Measurements from ENCODE around the gene ZNF154. TPM values are rescaled to one million over a fixed set of nuclear protein-coding genes. Genes with fewer than 3 reads are reported as not detected.
A peak's percentile ranks its signal among the peaks of the same experiment; 100 is the strongest.
"Not testable (repeated sequence)": the region's sequence is repeated elsewhere in the genome, so short reads cannot be mapped to it uniquely, and the experiment has no call there.

ZNF154 gene
- total RNA-seq (2014; rRNA removed; shearing (Covaris generic)) = not detected in 2 replicates

GRCh38 chr19:57708641-57709361 is at the start of gene ZNF154:
Gene ZNF154, minus strand, starts transcription at chr19:57709204. Its CDS starts 233 bp downstream, at chr19:57708971.
- DNase-seq (ENCODE audit: low read depth) = no peak

DNA sequence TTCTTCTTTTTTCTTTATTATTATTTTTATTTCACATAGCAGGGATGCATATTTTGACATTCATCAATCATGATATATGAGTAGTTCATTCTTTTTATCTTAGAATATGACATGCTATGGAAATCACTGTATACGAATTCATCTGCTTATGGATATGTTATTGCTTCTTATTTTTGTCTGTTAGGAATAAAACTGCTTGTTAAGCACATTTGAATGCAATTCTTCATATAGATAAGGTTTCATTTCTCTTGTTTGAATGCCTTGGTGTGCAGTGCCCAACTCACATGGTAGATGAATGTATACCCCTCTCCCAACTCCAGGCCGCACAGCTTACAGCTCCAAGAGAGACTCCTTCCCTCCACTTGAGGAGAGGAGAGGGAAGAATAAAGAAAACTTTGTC is 48.9 kb upstream of the ZNF154 start:
- DNase-seq (ENCODE audit: low read depth) = no peak

- DNase-seq (ENCODE audit: low read depth) = no peak
Measured at GRCh38 chr19:57755031-57755430, 46.0 kb upstream of the ZNF154 start.

DNA sequence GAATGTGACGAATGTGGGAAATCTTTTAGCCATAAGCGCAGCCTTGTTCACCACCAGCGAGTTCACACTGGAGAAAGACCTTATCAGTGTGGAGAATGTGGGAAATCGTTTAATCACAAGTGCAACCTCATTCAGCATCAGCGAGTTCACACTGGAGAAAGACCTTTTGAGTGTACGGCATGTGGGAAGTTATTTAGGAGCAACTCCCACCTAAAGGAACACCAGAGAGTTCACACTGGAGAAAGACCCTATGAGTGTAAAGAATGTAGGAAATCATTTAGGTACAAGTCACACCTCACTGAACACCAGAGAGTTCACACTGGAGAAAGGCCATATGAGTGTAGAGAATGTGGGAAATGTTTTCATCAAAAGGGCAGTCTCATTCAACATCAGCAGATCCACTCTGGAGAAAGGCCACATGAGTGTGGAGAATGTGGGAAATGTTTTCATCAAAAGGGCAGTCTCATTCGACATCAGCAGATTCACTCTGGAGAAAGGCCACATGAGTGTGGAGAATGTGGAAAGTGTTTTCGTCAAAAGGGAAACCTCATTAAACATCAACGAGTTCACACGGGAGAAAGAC is 45.2 kb upstream of the ZNF154 start:
- DNase-seq (ENCODE audit: low read depth) = no peak

- DNase-seq (ENCODE audit: low read depth) = no peak
Measured at GRCh38 chr19:57748029-57748428, 39.0 kb upstream of the ZNF154 start.

- no peak for DNase-seq (ENCODE audit: low read depth)
Measured at GRCh38 chr19:57747472-57747807, 38.4 kb upstream of the ZNF154 start.

GRCh38 chr19:57746580-57747471 is 37.8 kb upstream of the ZNF154 start, which contains the start of gene ZNF776:
Gene ZNF776, plus strand, starts transcription at chr19:57746815. Its CDS starts 244 bp downstream, at chr19:57747059.
- DNase-seq (ENCODE audit: low read depth) = peak; percentile 94

GRCh38 chr19:57738770-57739169 is 29.8 kb upstream of the ZNF154 start:
- not testable (repeated sequence) for DNase-seq (ENCODE audit: low read depth)

DNA sequence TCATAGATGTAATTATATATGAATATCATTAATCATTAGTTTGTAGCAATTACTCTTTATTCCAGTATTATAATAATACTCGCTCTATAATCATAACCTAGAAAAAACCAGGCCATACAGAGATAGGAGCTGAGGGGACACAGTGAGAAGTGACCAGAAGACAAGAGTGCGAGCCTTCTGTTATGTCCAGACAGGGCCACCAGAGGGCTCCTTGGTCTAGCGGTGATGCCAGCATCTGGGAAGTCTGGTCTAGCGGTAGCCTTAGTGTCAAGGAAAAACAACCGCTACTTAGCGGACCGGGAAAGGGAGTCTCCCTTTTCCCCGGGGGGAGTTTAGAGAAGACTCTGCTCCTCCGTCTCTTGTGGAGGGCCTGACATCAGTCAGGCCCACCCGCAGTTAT is 29.3 kb upstream of the ZNF154 start:
- DNase-seq (ENCODE audit: low read depth) = peak; percentile 35

DNA sequence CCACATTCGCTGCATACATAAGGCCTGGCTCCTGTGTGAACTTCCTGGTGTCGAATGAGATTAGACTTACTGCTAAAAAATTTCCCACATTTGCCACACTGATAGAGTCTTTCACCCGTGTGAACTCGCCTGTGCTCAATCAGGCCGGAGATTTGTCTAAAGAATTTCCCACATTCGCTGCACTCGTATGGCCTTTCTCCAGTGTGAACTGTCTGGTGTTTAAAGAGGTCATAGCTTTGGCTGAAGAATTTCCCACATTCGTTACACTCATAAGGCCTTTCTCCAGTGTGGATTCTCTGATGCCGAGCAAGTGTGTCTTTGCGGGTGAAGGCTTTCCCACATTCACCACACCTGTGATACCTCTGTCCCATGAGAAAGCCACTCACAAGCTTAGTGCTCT is 11.9 kb upstream of the ZNF154 start:
- peak; percentile 10 for DNase-seq (ENCODE audit: low read depth)

DNA sequence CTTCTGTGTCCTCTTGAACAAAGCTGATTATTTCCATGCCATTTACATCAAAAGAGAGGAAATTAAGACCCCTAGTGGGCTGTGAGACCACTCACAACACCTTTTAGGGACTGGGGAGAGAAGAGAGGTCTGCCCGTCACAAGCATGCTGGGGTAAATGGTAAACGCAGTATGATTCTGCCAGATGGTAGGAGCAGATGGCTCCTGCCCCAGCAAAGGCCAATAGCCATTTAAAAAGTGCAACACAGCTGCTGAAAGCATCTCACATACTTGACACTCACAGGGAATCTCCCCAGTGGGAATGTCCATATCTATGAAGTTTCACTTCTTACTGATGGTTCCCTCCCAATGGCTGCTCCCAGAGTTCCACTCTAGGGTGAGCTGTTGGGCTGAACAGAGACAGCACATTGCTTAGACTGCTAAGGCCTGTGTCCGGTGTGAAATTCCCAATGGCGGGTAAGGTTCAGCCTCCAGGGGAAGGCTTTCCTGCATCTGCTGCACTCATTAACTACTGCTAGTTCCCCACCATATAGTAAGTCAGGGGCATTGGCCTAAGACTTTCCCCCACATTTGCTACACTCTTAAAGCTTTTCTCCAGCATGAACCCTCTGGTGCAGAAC is 11.0 kb upstream of the ZNF154 start:
- no peak for DNase-seq (ENCODE audit: low read depth)

DNA sequence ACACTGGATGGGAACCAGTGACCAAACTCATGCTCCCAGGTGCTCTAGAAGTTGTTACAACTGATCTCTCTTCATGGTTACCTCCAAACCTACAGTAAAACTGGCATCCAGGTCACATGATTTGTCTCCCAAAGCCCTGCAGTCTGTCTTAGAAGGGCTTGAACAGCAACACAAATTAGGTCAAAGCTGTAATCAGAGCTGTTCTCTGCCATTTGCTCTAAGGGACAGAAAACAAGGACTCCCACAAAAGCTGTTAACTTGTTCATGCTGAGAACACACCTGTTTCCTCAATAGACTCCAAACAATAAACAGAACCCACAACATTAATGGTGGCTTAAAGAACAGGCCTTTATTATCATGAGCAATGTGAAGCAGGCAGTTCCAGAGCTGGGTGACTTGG is 10.4 kb upstream of the ZNF154 start:
- no peak for DNase-seq (ENCODE audit: low read depth)

DNA sequence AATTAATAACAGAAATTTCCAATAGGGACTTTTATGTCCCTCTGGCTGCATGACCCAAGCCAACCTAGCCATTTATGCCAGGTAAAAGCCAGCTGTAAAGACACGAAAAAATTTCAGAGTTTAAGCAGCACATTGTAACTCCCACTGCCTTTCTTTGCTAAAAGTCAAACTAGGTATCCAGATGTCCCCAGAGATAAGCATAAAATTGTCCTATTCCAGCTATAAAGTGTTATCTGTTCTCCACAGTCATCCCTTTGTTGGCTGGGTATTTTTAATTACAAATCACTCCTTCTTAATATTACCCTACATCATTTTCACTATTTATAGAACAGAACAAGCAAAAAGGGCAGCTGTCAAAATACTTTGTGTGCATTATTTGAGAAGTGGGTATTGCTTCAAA is 3.2 kb upstream of the ZNF154 start:
- DNase-seq (ENCODE audit: low read depth) = no peak

DNA sequence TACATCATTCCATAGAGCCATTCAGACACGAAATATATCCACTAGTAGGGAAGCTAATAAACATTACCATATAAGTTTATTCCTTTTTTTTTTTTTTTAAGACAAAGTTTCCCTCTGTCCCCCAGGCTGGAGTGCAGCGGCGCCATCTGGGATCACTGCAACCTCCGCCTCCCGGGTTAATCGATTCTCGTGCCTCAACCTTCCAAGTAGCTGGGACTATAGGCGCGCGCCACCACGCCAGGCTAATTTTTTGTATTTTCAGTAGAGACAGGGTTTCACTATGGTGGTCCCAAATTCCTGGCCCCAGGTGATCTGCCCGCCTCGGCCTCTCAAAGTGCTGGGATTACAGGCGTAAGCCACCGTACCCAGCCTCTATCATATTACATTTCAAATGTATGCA is 612 bp upstream of the ZNF154 start:
- no peak for DNase-seq (ENCODE audit: low read depth)

DNA sequence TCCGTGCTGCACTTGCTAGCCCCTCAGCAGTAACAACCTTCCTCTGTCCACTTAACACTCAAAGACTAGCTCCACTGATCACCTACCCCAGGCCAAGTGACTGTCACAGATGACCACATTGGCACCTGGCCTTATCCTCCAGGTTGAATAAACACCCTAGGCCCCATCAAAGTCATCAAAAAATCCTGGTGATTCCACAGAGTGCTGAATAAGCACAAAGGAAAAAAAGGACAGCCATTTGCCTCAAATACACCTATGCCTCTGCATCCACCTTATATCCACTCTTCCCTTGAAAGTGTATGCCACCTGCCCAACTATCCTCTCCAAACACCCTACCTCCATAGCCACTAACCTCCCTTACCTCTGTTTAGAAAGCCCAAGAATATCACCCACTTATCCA is 2.7 kb downstream of the ZNF154 start:
- DNase-seq (ENCODE audit: low read depth) = no peak

GRCh38 chr19:57701625-57702024 is 7.4 kb downstream of the ZNF154 start:
- DNase-seq (ENCODE audit: low read depth) = no peak

DNA sequence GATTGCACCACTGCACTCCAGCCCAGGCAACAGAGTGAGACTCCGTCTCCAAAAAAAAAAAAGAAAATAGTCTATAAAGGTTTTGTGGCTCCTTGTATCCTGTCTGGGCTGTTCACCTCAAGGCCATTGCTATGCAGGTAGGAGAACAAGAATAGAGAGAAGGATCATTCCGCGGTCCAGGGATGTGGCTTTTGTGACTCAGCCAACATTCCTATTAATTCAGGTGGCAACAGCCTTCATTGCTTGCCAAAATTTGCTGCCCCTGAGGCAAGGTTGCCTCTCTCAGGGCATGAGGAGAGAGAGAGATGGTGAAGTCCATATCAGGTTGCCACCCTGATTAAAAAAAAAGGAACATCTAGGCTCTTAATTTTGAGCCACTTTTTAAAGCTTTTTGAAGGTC is 19.3 kb downstream of the ZNF154 start:
- DNase-seq (ENCODE audit: low read depth) = peak; percentile 42

DNA sequence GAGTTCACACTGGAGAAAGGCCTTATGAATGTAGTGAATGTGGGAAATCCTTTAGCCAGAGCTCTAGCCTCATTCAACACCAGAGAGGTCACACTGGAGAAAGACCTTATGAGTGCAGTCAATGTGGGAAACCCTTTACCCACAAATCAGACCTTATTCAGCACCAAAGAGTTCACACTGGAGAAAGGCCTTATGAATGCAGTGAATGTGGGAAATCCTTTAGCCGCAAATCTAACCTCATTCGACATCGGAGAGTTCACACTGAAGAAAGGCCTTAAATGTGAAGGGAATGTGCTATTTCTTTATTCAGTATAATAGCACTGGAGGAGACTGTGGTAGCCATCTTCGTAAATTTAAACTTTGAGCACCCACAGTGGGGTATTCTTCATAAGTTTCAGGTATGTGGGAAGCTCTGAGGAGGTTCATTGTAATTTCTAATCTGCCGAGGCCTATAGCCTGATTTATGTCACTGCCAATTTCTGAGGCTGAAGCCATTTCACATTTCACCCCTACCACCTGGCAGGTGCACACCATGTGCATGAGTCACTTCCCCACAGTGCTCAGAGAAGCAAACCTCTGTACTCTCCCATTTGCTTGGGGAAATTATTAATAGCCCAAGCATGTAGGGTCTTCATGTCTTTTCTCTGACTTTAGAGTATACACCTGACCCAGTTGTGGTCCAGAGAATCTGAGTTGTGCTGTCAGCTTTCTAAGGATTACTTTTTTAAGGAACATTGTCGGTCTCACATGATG is 20.8 kb downstream of the ZNF154 start:
- DNase-seq (ENCODE audit: low read depth) = no peak

- no peak for DNase-seq (ENCODE audit: low read depth)
Measured at GRCh38 chr19:57687363-57688010, 21.5 kb downstream of the ZNF154 start.

GRCh38 chr19:57686727-57687126 is 22.3 kb downstream of the ZNF154 start:
- DNase-seq (ENCODE audit: low read depth) = no peak

DNA sequence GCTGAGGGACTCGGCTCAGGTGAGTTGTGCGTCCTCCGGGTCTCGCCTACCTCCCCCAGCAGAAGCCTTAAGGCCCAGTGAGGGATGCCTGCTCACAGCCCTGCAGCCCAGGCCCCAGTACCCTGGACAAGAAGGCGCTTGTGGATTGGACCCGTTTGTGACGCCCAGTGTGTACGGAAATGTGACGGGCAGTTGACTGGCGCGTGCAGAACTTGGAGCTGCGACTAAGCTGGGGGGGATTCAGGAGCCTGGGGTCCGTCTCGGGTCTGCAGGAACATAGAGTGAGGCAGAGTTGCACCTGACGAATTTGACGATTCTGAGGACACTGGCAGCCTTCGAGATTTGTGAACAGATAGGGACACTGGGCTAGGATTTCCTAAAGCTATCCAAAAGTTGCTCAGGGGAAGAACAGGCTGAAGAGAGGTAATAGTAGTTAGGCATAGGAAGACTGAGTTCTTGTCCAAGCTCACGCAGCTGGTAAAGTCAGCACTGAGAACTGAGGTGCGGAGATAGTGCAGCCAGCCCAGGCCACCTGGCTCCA is 26.7 kb downstream of the ZNF154 start:
- no peak for DNase-seq (ENCODE audit: low read depth)
